H1 (cell line): ENCODE results near the gene MCF2L2. TPM values are rescaled to one million over a fixed set of nuclear protein-coding genes. Genes with fewer than 3 reads are reported as not detected.

Experiments
- CTCF ChIA-PET: fragments of 300-600 bp; sonication (Branson Sonifier 250); formaldehyde crosslinking; loops from one replicate; lab custom pipeline; 2021; ENCODE audit not compliant: partially characterized antibody; lab: Charles Lee
- POLR2A ChIA-PET: fragments of 300-600 bp; sonication (Branson Sonifier 250); formaldehyde crosslinking; loops from one replicate; lab custom pipeline; 2021; ENCODE audit warnings: inconsistent platforms; ENCODE audit not compliant: partially characterized antibody; lab: Charles Lee
- DNase-seq, 2 experiments: peaks; one replicate each; pipeline versions ENCODE4 v3.0.0 to v3.0.0-alpha.2; 2010 to 2022; ENCODE audit warnings: low spot score in 2 of 2, low read depth in 1 of 2, mixed read lengths in 1 of 2
- FAIRE-seq: peaks from 2 replicates; lab custom pipeline; 2011; peaks lifted over from hg19 to GRCh38; lab: Jason Lieb, UNC
- H2AFZ ChIP-seq: 2 replicates; pipeline ENCODE4 v1.8.1; 2012; ENCODE audit warnings: low read length, inconsistent platforms
- H2AK5ac ChIP-seq: 2 replicates; pipeline ENCODE4 v1.6.1; 2013; ENCODE audit warnings: low read depth, low read length
- H2BK120ac ChIP-seq: replicated peaks from 2 replicates; pipeline ENCODE3; 2013; ENCODE audit warnings: low read depth, low read length, inconsistent platforms
- H2BK12ac ChIP-seq: 2 replicates; pipeline ENCODE4 v1.6.1; 2013; ENCODE audit warnings: low read depth, low read length
- H2BK15ac ChIP-seq: 2 replicates; pipeline ENCODE4 v1.6.1; 2013; ENCODE audit warnings: low read length
- H2BK20ac ChIP-seq: 2 replicates; pipeline ENCODE4 v1.6.1; 2013; ENCODE audit warnings: low read length
- H2BK5ac ChIP-seq: 2 replicates; pipeline ENCODE4 v1.6.1; 2013; ENCODE audit warnings: low read depth, low read length
- H3K14ac ChIP-seq: 2 replicates; pipeline ENCODE4 v1.6.1; 2013; ENCODE audit warnings: inconsistent platforms; ENCODE audit not compliant: insufficient read length
- H3K18ac ChIP-seq: 2 replicates; pipeline ENCODE4 v1.6.1; 2013; ENCODE audit warnings: low read length; ENCODE audit errors: extremely low read depth
- H3K23ac ChIP-seq: 2 replicates; pipeline ENCODE4 v1.6.1; 2013; ENCODE audit warnings: inconsistent platforms; ENCODE audit not compliant: insufficient read length
- H3K23me2 ChIP-seq: 2 replicates; pipeline ENCODE4 v1.6.1; 2013; ENCODE audit warnings: low read depth, low read length
- H3K27ac ChIP-seq: 2 replicates; pipeline ENCODE4 v1.6.1; 2011; ENCODE audit warnings: low read depth, low read length, inconsistent platforms
- H3K27me3 ChIP-seq, 4 experiments: replicated peaks in 1 of 4; 1 replicate in 1 of 4; 2 replicates in 3 of 4; pipeline versions ENCODE4 v1.6.1 to v1.8.1; 2011 to 2013; ENCODE audit warnings: low read length in 3 of 4, mild to moderate bottlenecking in 3 of 4, inconsistent platforms in 2 of 4, mixed read lengths in 2 of 4, moderate library complexity in 1 of 4; ENCODE audit not compliant: control insufficient read depth in 3 of 4, insufficient read depth in 3 of 4; ENCODE audit errors: extremely low read depth in 1 of 4
- H3K36me3 ChIP-seq, 4 experiments: 2 replicates each; pipeline versions ENCODE4 v1.6.1 to v1.8.1; 2011 to 2013; ENCODE audit warnings: mild to moderate bottlenecking in 4 of 4, low read length in 3 of 4, moderate library complexity in 2 of 4, control low read depth in 1 of 4, inconsistent platforms in 1 of 4; ENCODE audit not compliant: insufficient read depth in 4 of 4, control insufficient read depth in 2 of 4
- H3K4ac ChIP-seq: replicated peaks from 2 replicates; pipeline ENCODE3; 2013; ENCODE audit warnings: low read length, low read depth, mixed read lengths, inconsistent platforms; ENCODE audit not compliant: insufficient read length
- H3K4me1 ChIP-seq, 4 experiments: replicated peaks in 1 of 4; 1 replicate in 1 of 4; 2 replicates in 3 of 4; pipeline versions ENCODE4 v1.6.1 to v1.8.1; 2011 to 2013; ENCODE audit warnings: low read length in 3 of 4, inconsistent platforms in 2 of 4, mixed read lengths in 1 of 4; ENCODE audit not compliant: insufficient read depth in 4 of 4, control insufficient read depth in 3 of 4
- H3K4me2 ChIP-seq, 2 experiments: 2 replicates each; pipeline versions ENCODE4 v1.6.1 to v1.8.1; 2011 to 2013; ENCODE audit warnings: low read depth in 2 of 2, low read length in 2 of 2, control low read depth in 1 of 2, inconsistent platforms in 1 of 2, mild to moderate bottlenecking in 1 of 2; ENCODE audit not compliant: insufficient read depth in 1 of 2
- H3K4me3 ChIP-seq, 4 experiments: fragments of 200-600, 300-600 bp in 1 of 4; sonication (generic), shearing (Covaris generic), sonication (Bioruptor Twin) in 1 of 4; 2 replicates each; pipeline versions ENCODE4 v1.5.1 to v1.8.1; 2011 to 2016; ENCODE audit warnings: low read length in 4 of 4, low read depth in 3 of 4, control low read depth in 2 of 4, inconsistent platforms in 2 of 4, mild to moderate bottlenecking in 2 of 4, mixed read lengths in 1 of 4, moderate library complexity in 1 of 4; ENCODE audit not compliant: insufficient read depth in 2 of 4; ENCODE audit errors: extremely low read depth in 1 of 4
- H3K56ac ChIP-seq: replicated peaks from 2 replicates; pipeline ENCODE3; 2013; ENCODE audit warnings: low read depth, mild to moderate bottlenecking, mixed read lengths, low read length, inconsistent platforms; ENCODE audit not compliant: insufficient read length
- H3K79me1 ChIP-seq: 2 replicates; pipeline ENCODE4 v1.6.1; 2013; ENCODE audit warnings: low read depth, low read length, control low read depth
- H3K79me2 ChIP-seq, 2 experiments: 2 replicates each; pipeline versions ENCODE4 v1.6.1 to v1.8.1; 2012 to 2013; ENCODE audit warnings: low read length in 2 of 2, mild to moderate bottlenecking in 2 of 2, inconsistent platforms in 1 of 2; ENCODE audit not compliant: insufficient read depth in 2 of 2, control insufficient read depth in 1 of 2
- H3K9ac ChIP-seq, 4 experiments: replicated peaks in 1 of 4; 1 replicate in 1 of 4; 2 replicates in 3 of 4; pipeline versions ENCODE4 v1.6.1 to v1.8.1; 2011 to 2013; ENCODE audit warnings: low read depth in 3 of 4, low read length in 3 of 4, control low read depth in 2 of 4, mild to moderate bottlenecking in 2 of 4, moderate library complexity in 2 of 4, inconsistent platforms in 1 of 4; ENCODE audit errors: extremely low read depth in 1 of 4
- H3K9me3 ChIP-seq, 2 experiments: 2 replicates each; pipeline versions ENCODE4 v1.6.1 to v1.8.1; 2012 to 2013; ENCODE audit warnings: mild to moderate bottlenecking in 2 of 2, moderate library complexity in 2 of 2, control low read depth in 1 of 2, inconsistent platforms in 1 of 2, low read depth in 1 of 2, low read length in 1 of 2, mixed read lengths in 1 of 2; ENCODE audit not compliant: insufficient read depth in 2 of 2
- H4K20me1 ChIP-seq, 2 experiments: replicated peaks in 1 of 2; 2 replicates each; pipeline versions ENCODE3 to v1.8.1; 2011 to 2013; ENCODE audit warnings: inconsistent platforms in 2 of 2, low read length in 2 of 2, mild to moderate bottlenecking in 1 of 2; ENCODE audit not compliant: insufficient read depth in 2 of 2, control insufficient read depth in 1 of 2
- H4K5ac ChIP-seq: 2 replicates; pipeline ENCODE4 v1.6.1; 2013; ENCODE audit warnings: low read length, low read depth, mixed read lengths, inconsistent platforms; ENCODE audit not compliant: insufficient read length
- H4K8ac ChIP-seq: 2 replicates; pipeline ENCODE4 v1.8.0; 2013; ENCODE audit warnings: mild to moderate bottlenecking, moderate library complexity, low read length, inconsistent platforms; ENCODE audit not compliant: insufficient read depth; ENCODE audit errors: extremely low read depth
- H4K91ac ChIP-seq: replicated peaks from 2 replicates; pipeline ENCODE3; 2013; ENCODE audit warnings: low read length, mixed read lengths, inconsistent platforms; ENCODE audit not compliant: insufficient read length
- BACH1 ChIP-seq: IDR thresholded peaks from 2 replicates; pipeline ENCODE4 v1.6.1; 2012; ENCODE audit warnings: low read length, improper control_type of control experiment
- JUN ChIP-seq: IDR thresholded peaks from 2 replicates; pipeline ENCODE4 v1.6.1; 2011; ENCODE audit warnings: low read depth, mild to moderate bottlenecking, improper control_type of control experiment, low read length
- KDM1A ChIP-seq: fragments of 200-600, 300-600 bp; sonication (generic); IDR thresholded peaks from 2 replicates; pipeline ENCODE4 v1.7.1; 2016; ENCODE audit warnings: mild to moderate bottlenecking, low read length, borderline replicate concordance
- NRF1 ChIP-seq: IDR thresholded peaks from 2 replicates; pipeline ENCODE4 v1.6.1; 2011; ENCODE audit warnings: mild to moderate bottlenecking, low read depth, low read length, improper control_type of control experiment
- SIN3A ChIP-seq, 2 experiments: IDR thresholded peaks in 1 of 2; conservative IDR thresholded peaks in 1 of 2; 2 replicates each; pipeline ENCODE4 v1.6.1; 2011 to 2012; ENCODE audit warnings: low read length in 2 of 2, improper control_type of control experiment in 1 of 2, low read depth in 1 of 2, mild to moderate bottlenecking in 1 of 2
- YY1 ChIP-seq: IDR thresholded peaks from 2 replicates; pipeline ENCODE4 v1.6.1; 2011; ENCODE audit warnings: low read depth, mild to moderate bottlenecking, low read length
- WGBS, 2 experiments: shearing (Covaris generic) in 1 of 2; methylation state at CpG; one replicate each; pipeline versions ENCODE4 v1.1.6 to v1.1.7; 2013 to 2015; ENCODE audit warnings: low lambda C conversion rate in 2 of 2, mixed read lengths in 2 of 2, inconsistent platforms in 1 of 2, low coverage in 1 of 2, missing lambda C conversion rate in 1 of 2; ENCODE audit not compliant: insufficient replicate concordance in 2 of 2, insufficient coverage in 1 of 2, insufficient read length in 1 of 2; ENCODE audit errors: extremely low coverage in 1 of 2, missing lambda C conversion rate in 1 of 2; 5-methylcytosine and 5-hydroxymethylcytosine counted together
- polyA plus RNA-seq, 7 experiments: library from polyadenylated mRNA; depleted of rRNA in 3 of 7; stranded (reverse) in 5 of 7; unstranded in 2 of 7; fragments of >200 nt in 5 of 7; fragments of 200-250 nt in 2 of 7; gene quantifications; 1 replicate in 5 of 7; 2 replicates in 1 of 7; 4 replicates in 1 of 7; pipeline versions ENCODE4 v1.2.1 to v1.2.3, GENCODE V29; 2011 to 2013; ENCODE audit warnings: missing spikeins in 2 of 7, mixed read lengths in 2 of 7
- total RNA-seq: library from RNA; stranded (reverse); fragmentation: NEBNext Ultra II Directional; extraction: Animal tissue kit (Norgen Biotek cat#: 25700); gene quantifications from 2 replicates; pipeline ENCODE4 v1.2.1, GENCODE V29; 2021
- TF ChIP-seq, protein P1 (sequence below): IDR thresholded peaks from 2 replicates; pipeline ENCODE4 v1.6.1; 2011; ENCODE audit warnings: low read length, improper control_type of control experiment

The MCF2L2 gene
- total and polyA plus RNA-seq, 2 of the 8 experiments (the other 6 are each of a cell fraction or from before 2014, with no cell fraction given), result 4.1 to 13.7 TPM

DNA sequence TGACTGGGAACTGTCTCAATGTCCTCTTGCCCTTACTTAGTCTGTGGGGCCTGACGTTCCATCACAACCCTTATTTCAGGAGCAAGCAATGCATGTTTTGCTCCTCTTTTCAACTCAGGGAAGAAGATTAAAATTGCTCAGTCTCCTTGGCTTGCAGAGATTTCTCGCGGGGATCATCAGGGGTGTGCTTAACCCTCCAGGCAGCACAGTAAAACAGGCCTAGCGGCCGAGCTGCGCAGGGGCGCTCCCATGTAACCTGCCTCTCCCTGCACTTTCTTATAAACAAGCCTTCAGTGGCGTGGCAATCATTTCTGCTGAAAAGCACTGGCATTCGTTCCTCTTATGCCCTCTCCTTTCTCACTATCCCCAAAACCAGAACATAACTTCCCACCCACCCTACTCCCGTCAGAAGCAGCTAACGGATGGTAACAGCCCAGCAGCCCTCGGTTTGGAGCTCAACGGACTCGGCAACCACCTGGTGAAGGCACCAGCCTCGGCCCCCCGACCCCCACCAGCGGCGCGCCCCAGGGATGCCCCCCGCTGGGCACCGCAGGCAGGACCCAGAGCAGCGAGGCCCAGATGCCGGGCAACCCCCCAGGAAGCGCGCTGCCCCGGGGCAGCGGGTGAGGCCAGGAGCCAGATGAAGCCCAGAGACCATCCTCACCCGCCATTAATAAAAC lies 1.1 kb downstream of the MCF2L2 start:
- Histone ChIP-seq H2BK15ac (no peak overlapping the region), H3K9me3 (no peaks in the 10 kb centered on the region), H3K18ac (no peak overlapping the region), H3K4me2 (peak overlapping the region; percentile 89 to 94), H3K9ac (peak overlapping the region in 1 of 4 experiments; percentile 69; a peak in 4 of 7 replicates), H3K79me2 (peaks cover 5 to 43% of the 10 kb centered on the region in 2 experiments), H4K8ac (peak overlapping the region; percentile 37; the same call in 1 of the 2 replicates), H3K79me1 (peaks cover 4% of the 10 kb centered on the region; the same call in 1 of the 2 replicates), H2BK120ac (no peak overlapping the region), H4K5ac (no peak overlapping the region), H2AFZ (no peak overlapping the region), H3K4ac (no peak overlapping the region), H3K4me3 (peak overlapping the region; percentile 83 to 97 (median 88)), H2BK5ac (no peak overlapping the region), H3K23ac (no peak overlapping the region), H4K91ac (no peak overlapping the region), H3K14ac (no peak overlapping the region), H3K4me1 (peaks cover 0 to 5% (median 5%) of the 10 kb centered on the region in 4 experiments; a peak in 5 of 7 replicates), H3K36me3 (peaks cover 0 to 2% (median 0%) of the 10 kb centered on the region in 4 experiments; a peak in 1 of 8 replicates), H4K20me1 (peaks cover 0 to 3% of the 10 kb centered on the region in 2 experiments), H2AK5ac (no peak overlapping the region), H3K23me2 (peaks cover 17% of the 10 kb centered on the region), H2BK20ac (no peak overlapping the region), H2BK12ac (no peak overlapping the region), H3K56ac (no peak overlapping the region), H3K27me3 (peaks cover 0 to 7% (median 3%) of the 10 kb centered on the region in 4 experiments; a peak in 5 of 7 replicates), H3K27ac (no peak overlapping the region)
- DNase-seq, result no peak
- 2% methylated on average over 21 of the region's 28 CpGs; no CpG with 5 or more reads in 1 of the 2 experiments for WGBS, 2 experiments
- FAIRE-seq, result peak; percentile 13
- ChIA-PET POLR2A (interaction anchor here (0.9 to 2.1 kb wide), 5 partner anchors 12 to 209 kb away, joined by 3 to 14 read pairs (median 3); no protein-coding TSS in a partner anchor), CTCF (interaction anchor here (0.9 kb wide), 1 partner anchor 42 kb away, joined by 3 read pairs; no protein-coding TSS in a partner anchor)
- 0 out of 2 replicates have a peak, but pooled peaks have one; percentile 7 for TF ChIP-seq YY1
- no peak for TF ChIP-seq BACH1
- TF ChIP-seq JUN, result no peak
- TF ChIP-seq, protein P1, sequence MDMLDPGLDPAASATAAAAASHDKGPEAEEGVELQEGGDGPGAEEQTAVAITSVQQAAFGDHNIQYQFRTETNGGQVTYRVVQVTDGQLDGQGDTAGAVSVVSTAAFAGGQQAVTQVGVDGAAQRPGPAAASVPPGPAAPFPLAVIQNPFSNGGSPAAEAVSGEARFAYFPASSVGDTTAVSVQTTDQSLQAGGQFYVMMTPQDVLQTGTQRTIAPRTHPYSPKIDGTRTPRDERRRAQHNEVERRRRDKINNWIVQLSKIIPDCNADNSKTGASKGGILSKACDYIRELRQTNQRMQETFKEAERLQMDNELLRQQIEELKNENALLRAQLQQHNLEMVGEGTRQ, result no peak
- no peak for TF ChIP-seq KDM1A
- TF ChIP-seq SIN3A (conservative IDR thresholded peaks at IDR 0.05 in 1 of 2, IDR thresholded peaks at IDR 0.05 in 1 of 2; ENCODE audit: low read depth in 1 of 2, low read length in 2 of 2), result 0 out of 4 replicates have a peak, but pooled peaks of 1 of the 2 experiments have one; percentile 35
- TF ChIP-seq NRF1, result no peak
